ENCODE measurements around the gene TRPC4AP. TPM values are rescaled to one million over a fixed set of nuclear protein-coding genes. Genes with fewer than 3 reads are reported as not detected.

TRPC4AP gene
- total RNA-seq, 4 donors from 2014 or later: 63.4 to 101 (median 76.4) TPM

DNA sequence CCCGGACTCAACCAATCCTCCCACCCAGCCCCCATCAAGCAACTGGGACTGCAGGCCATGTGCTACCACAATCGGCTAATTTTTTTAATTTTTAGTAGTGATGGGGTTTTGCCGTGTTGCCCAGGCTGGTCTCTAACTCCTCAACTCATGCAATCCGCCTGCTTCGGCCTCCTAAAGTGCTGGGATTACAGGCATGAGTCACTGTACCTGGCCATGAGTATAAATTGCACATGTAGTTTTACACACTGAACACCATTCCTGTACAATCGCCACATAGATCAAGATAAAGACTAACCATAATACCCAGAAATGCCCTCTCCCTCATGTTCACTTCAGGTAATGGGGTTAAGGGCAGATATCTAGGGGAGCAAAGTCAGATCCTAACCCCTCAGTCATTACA is 26.4 kb downstream of the TRPC4AP start:
- TF ChIP-seq POLR2A (IDR thresholded peaks at IDR 0.05) (no peak), EP300 (IDR thresholded peaks at IDR 0.05) (no peak)
- TF ChIP-seq, protein P1, sequence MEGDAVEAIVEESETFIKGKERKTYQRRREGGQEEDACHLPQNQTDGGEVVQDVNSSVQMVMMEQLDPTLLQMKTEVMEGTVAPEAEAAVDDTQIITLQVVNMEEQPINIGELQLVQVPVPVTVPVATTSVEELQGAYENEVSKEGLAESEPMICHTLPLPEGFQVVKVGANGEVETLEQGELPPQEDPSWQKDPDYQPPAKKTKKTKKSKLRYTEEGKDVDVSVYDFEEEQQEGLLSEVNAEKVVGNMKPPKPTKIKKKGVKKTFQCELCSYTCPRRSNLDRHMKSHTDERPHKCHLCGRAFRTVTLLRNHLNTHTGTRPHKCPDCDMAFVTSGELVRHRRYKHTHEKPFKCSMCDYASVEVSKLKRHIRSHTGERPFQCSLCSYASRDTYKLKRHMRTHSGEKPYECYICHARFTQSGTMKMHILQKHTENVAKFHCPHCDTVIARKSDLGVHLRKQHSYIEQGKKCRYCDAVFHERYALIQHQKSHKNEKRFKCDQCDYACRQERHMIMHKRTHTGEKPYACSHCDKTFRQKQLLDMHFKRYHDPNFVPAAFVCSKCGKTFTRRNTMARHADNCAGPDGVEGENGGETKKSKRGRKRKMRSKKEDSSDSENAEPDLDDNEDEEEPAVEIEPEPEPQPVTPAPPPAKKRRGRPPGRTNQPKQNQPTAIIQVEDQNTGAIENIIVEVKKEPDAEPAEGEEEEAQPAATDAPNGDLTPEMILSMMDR (IDR thresholded peaks at IDR 0.05): no peak
- H3K4me3 ChIP-seq: no peak overlapping the region
- H3K4me1 ChIP-seq: peaks cover 0 to 21% (median 0%) of the 10 kb centered on the region in 4 donors
- no peaks in the 10 kb centered on the region for H3K27me3 ChIP-seq
- H3K27ac ChIP-seq: no peak overlapping the region
- DNase-seq (ENCODE audit: low spot score in 2 of 2): no peak
- WGBS, 2 donors: 92 to 93% methylated on average over 6 of the region's 6 CpGs
- no peaks in the 10 kb centered on the region for H3K9me3 ChIP-seq
- peaks cover 0 to 32% (median 0%) of the 10 kb centered on the region in 3 donors for H3K36me3 ChIP-seq

DNA sequence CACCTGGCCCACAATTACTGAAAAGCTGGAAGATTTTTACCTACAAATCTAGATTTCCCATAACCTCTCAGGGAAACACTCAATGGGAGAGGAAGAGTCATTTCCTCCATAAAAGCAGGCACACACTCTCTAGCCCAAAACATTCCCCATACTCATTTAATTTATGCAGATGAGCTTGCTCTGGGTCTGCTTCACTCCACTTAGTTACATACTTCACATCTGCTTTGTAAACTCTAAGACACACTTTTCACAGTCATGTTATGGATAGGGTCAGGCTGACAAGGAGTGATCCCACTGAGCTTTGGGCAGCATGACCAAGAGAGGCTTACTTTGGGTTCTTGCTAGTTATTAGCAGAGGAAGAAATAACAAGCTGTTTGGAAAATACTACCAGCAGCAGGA is 27.4 kb downstream of the TRPC4AP start:
- H3K27ac ChIP-seq: no peak overlapping the region
- H3K4me1 ChIP-seq: peaks cover 0 to 21% (median 0%) of the 10 kb centered on the region in 4 donors
- H3K36me3 ChIP-seq: peaks cover 0 to 32% (median 0%) of the 10 kb centered on the region in 3 donors
- H3K27me3 ChIP-seq: no peaks in the 10 kb centered on the region
- TF ChIP-seq, protein P1 (IDR thresholded peaks at IDR 0.05): no peak
- TF ChIP-seq POLR2A (IDR thresholded peaks at IDR 0.05) (no peak), EP300 (IDR thresholded peaks at IDR 0.05) (no peak)
- H3K4me3 ChIP-seq: no peak overlapping the region
- DNase-seq (ENCODE audit: low spot score in 2 of 2): no peak
- H3K9me3 ChIP-seq: no peaks in the 10 kb centered on the region

DNA sequence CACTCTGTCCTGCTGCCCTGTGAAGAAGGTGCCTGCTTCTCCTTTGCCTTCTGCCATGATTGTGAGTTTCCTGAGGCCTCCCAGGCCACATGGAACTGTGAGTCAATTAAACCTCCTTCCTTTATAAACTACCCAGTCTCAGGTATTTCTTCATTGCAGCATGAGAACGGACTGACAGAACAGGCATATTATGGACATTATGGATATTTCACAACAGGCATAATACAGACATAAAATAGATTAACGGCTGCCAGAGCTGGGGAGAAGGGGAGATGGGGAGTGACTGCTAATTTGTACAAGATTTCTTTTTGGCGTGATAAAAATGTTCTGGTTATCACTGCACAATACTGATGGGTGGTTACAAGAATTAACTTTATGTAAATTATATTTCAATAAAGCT is 29.4 kb downstream of the TRPC4AP start:
- Histone ChIP-seq H3K4me3 (no peak overlapping the region), H3K27ac (no peak overlapping the region), H3K27me3 (no peaks in the 10 kb centered on the region), H3K4me1 (peaks cover 0 to 25% (median 0%) of the 10 kb centered on the region in 4 donors), H3K9me3 (no peaks in the 10 kb centered on the region), H3K36me3 (peaks cover 0 to 25% (median 0%) of the 10 kb centered on the region in 3 donors)
- no peak for TF ChIP-seq EP300 (IDR thresholded peaks at IDR 0.05)
- TF ChIP-seq, protein P1 (IDR thresholded peaks at IDR 0.05): no peak
- TF ChIP-seq POLR2A (IDR thresholded peaks at IDR 0.05): no peak
- no peak for DNase-seq (ENCODE audit: low spot score in 2 of 2)
- 86 to 92% methylated on average over 3 of the region's 3 CpGs for WGBS, 2 donors

GRCh38 chr20:35062478-35062877 is 30.1 kb downstream of the TRPC4AP start:
- H3K4me3 ChIP-seq: no peak overlapping the region
- no peak overlapping the region for H3K27ac ChIP-seq
- peaks cover 0 to 19% (median 0%) of the 10 kb centered on the region in 3 donors for H3K36me3 ChIP-seq
- no peaks in the 10 kb centered on the region for H3K9me3 ChIP-seq
- no peaks in the 10 kb centered on the region for H3K27me3 ChIP-seq
- H3K4me1 ChIP-seq: peaks cover 0 to 23% (median 0%) of the 10 kb centered on the region in 4 donors
- 91 to 95% methylated on average over 3 of the region's 3 CpGs for WGBS, 2 donors
- TF ChIP-seq, protein P1 (IDR thresholded peaks at IDR 0.05): no peak
- TF ChIP-seq POLR2A (IDR thresholded peaks at IDR 0.05) (no peak), EP300 (IDR thresholded peaks at IDR 0.05) (no peak)
- no peak for DNase-seq (ENCODE audit: low spot score in 2 of 2)

GRCh38 chr20:35060168-35060567 is 32.4 kb downstream of the TRPC4AP start:
- Histone ChIP-seq H3K9me3 (no peaks in the 10 kb centered on the region), H3K27ac (no peak overlapping the region), H3K36me3 (peaks cover 0 to 13% (median 0%) of the 10 kb centered on the region in 3 donors), H3K4me1 (peaks cover 0 to 23% (median 0%) of the 10 kb centered on the region in 4 donors), H3K27me3 (no peaks in the 10 kb centered on the region), H3K4me3 (no peak overlapping the region)
- 96% methylated on average over 5 of the region's 5 CpGs for WGBS, 2 donors
- TF ChIP-seq EP300 (IDR thresholded peaks at IDR 0.05) (no peak), POLR2A (IDR thresholded peaks at IDR 0.05) (no peak)
- TF ChIP-seq, protein P1 (IDR thresholded peaks at IDR 0.05): no peak
- no peak for DNase-seq (ENCODE audit: low spot score in 2 of 2)

Data from tibial nerve (tissue), 4 donors.